K562 (cell line): Measurements from ENCODE around the gene SCAMP1. TPM values are rescaled to one million over a fixed set of nuclear protein-coding genes. Genes with fewer than 3 reads are reported as not detected.

Experiments used
- CBFB ChIP-seq: sonication (generic); formaldehyde crosslinking; IDR thresholded peaks from 2 replicates; pipeline ENCODE4 v1.4.0; 2020; ENCODE audit warnings: mild to moderate bottlenecking, missing genetic modification reagents
- CBX8 ChIP-seq: fragments of 200-600 bp; sonication (generic); IDR thresholded peaks from 2 replicates; pipeline ENCODE4 v1.6.1; 2012; ENCODE audit warnings: borderline replicate concordance, mixed run types, low read depth, mild to moderate bottlenecking, moderate library complexity, mixed read lengths, low read length, control low read depth, inconsistent platforms; ENCODE audit not compliant: poor library complexity, severe bottlenecking; ENCODE audit errors: extremely low read depth
- CCAR2 ChIP-seq: fragments of 200-400 bp; formaldehyde crosslinking; IDR thresholded peaks from 2 replicates; pipeline ENCODE4 v1.6.1; 2017; ENCODE audit warnings: mild to moderate bottlenecking, low read depth, low read length
- CHAMP1 ChIP-seq: fragments of 450-650 bp; IDR thresholded peaks from 2 replicates; pipeline ENCODE4 v1.6.1; 2016; ENCODE audit warnings: mild to moderate bottlenecking
- CUX1 ChIP-seq: fragments of 200-800 bp; sonication (Bioruptor generic); IDR thresholded peaks from 2 replicates; pipeline ENCODE4 v1.6.1; 2016; ENCODE audit warnings: missing genetic modification characterization, missing compliant biosample characterization
- HDGF ChIP-seq: fragments of 450-650 bp; IDR thresholded peaks from 2 replicates; pipeline ENCODE4 v1.6.1; 2016
- KLF16 ChIP-seq: IDR thresholded peaks from 2 replicates; pipeline ENCODE4 v1.6.1; 2016; ENCODE audit warnings: antibody characterized with exemption
- NFE2L1 ChIP-seq: fragments of 450-650 bp; IDR thresholded peaks from 2 replicates; pipeline ENCODE4 v1.6.1; 2016; ENCODE audit warnings: missing genetic modification characterization, low read depth, mild to moderate bottlenecking, missing compliant biosample characterization, moderate library complexity, borderline replicate concordance
- NUFIP1 ChIP-seq: fragments of 450-650 bp; IDR thresholded peaks from 2 replicates; pipeline ENCODE4 v1.6.1; 2018; ENCODE audit not compliant: partially characterized antibody
- PTTG1 ChIP-seq: fragments of 450-650 bp; IDR thresholded peaks from 2 replicates; pipeline ENCODE4 v1.6.1; 2016; ENCODE audit warnings: low read depth, mild to moderate bottlenecking, missing genetic modification characterization, missing compliant biosample characterization
- RAD21 ChIP-seq, 2 experiments: fragments of 250-450 bp in 1 of 2; fragments of 450-650 bp in 1 of 2; sonication (Bioruptor Pico) in 1 of 2; formaldehyde crosslinking in 1 of 2; IDR thresholded peaks in 1 of 2; conservative IDR thresholded peaks in 1 of 2; 2 replicates each; pipeline versions ENCODE4 v1.4.0 to v1.8.0; 2020 to 2022; ENCODE audit warnings: mild to moderate bottlenecking in 2 of 2, moderate library complexity in 1 of 2
- RNF2 ChIP-seq: sonication (generic); IDR thresholded peaks from 2 replicates; pipeline ENCODE4 v1.6.1; 2016
- STAT5A ChIP-seq: IDR thresholded peaks from 2 replicates; pipeline ENCODE4 v1.6.1; 2012; ENCODE audit warnings: low read length, inconsistent platforms, borderline replicate concordance
- TFAM ChIP-seq: fragments of 250-450 bp; sonication (Bioruptor Pico); conservative IDR thresholded peaks from 2 replicates; pipeline ENCODE4 v1.5.0; 2021; ENCODE audit warnings: mild to moderate bottlenecking, moderate library complexity
- TOE1 ChIP-seq, 2 experiments: fragments of 450-650 bp in 1 of 2; sonication (generic) in 1 of 2; formaldehyde crosslinking in 1 of 2; IDR thresholded peaks; 2 replicates each; pipeline versions ENCODE4 v1.7.1 to v1.8.0; 2016 to 2022; ENCODE audit warnings: borderline replicate concordance in 2 of 2, mild to moderate bottlenecking in 2 of 2, antibody characterized with exemption in 1 of 2, inconsistent platforms in 1 of 2, low read depth in 1 of 2, missing genetic modification reagents in 1 of 2, moderate library complexity in 1 of 2
- ZFPM2 ChIP-seq: fragments of 250-450 bp; sonication (Bioruptor Pico); IDR thresholded peaks from 2 replicates; pipeline ENCODE4 v1.5.1; 2022; ENCODE audit warnings: mild to moderate bottlenecking
- ZNF589 ChIP-seq: fragments of 200-800 bp; sonication (Bioruptor generic); IDR thresholded peaks from 2 replicates; pipeline ENCODE4 v1.6.1; 2016; ENCODE audit warnings: low read depth, missing genetic modification characterization, missing compliant biosample characterization
- polyA plus RNA-seq, 8 experiments: library from polyadenylated mRNA; depleted of rRNA in 4 of 8; stranded (reverse) in 5 of 8; unstranded in 3 of 8; fragments of >200 nt; fragmentation: Nextera tagmentation in 2 of 8; fragmentation: Illumina TruSeq in 1 of 8; extraction: Ambion mirVana in 2 of 8; extraction: Trizol in 1 of 8; gene quantifications; 2 replicates each; pipeline versions ENCODE4 v1.2.1 to v1.2.3, GENCODE V29; 2011 to 2014; ENCODE audit warnings: inconsistent platforms in 1 of 8, missing spikeins in 1 of 8
- total RNA-seq, 7 experiments: library from RNA; depleted of rRNA in 6 of 7; stranded (reverse); fragments of >200 nt in 6 of 7; fragmentation: Illumina TruSeq in 2 of 7; extraction: Trizol in 2 of 7; gene quantifications; 2 replicates each; pipeline versions ENCODE4 v1.2.1 to v1.2.3, GENCODE V29; 2011 to 2021; ENCODE audit warnings: low replicate concordance in 1 of 7
- TF ChIP-seq, protein P1 (sequence below): fragments of 450-650 bp; IDR thresholded peaks from 2 replicates; pipeline ENCODE4 v1.6.1; 2016; ENCODE audit warnings: missing biosample characterization, missing genetic modification characterization

The SCAMP1 gene
- total and polyA plus RNA-seq, 9 of the 15 experiments (the other 6 are each of a cell fraction or from before 2014, with no cell fraction given) = 5.4 to 23.9 (median 13.8) TPM

GRCh38 chr5:78527054-78527859, 166.8 kb downstream of the SCAMP1 start (continued):
- TF ChIP-seq STAT5A (0 out of 2 replicates have a peak, but pooled peaks have one; percentile 16), NUFIP1 (no peak), PTTG1 (tag) (no peak), HDGF (no peak), TFAM (CRISPR knock-in tag) (no peak), RAD21 (CRISPR knock-in tag; conservative IDR thresholded peaks at IDR 0.05 in 1 of 2, IDR thresholded peaks at IDR 0.05 in 1 of 2) (no peak), CBX8 (no peak), ZNF589 (no peak), CCAR2 (no peak), NFE2L1 (peak; percentile 42; the same call in 1 of the 2 replicates), ZFPM2 (no peak), KLF16 (no peak), CUX1 (CRISPR knock-in tag) (no peak), CBFB (CRISPR knock-in tag) (no peak), CHAMP1 (no peak), TOE1 (IDR thresholded peaks at IDR 0.05; ENCODE audit: borderline replicate concordance) (0 out of 2 replicates have a peak, but pooled peaks have one; percentile 17), TOE1 (CRISPR knock-in tag; IDR thresholded peaks at IDR 0.05; ENCODE audit: borderline replicate concordance, low read depth) (no peak), RNF2 (no peak)
- TF ChIP-seq, protein P1, sequence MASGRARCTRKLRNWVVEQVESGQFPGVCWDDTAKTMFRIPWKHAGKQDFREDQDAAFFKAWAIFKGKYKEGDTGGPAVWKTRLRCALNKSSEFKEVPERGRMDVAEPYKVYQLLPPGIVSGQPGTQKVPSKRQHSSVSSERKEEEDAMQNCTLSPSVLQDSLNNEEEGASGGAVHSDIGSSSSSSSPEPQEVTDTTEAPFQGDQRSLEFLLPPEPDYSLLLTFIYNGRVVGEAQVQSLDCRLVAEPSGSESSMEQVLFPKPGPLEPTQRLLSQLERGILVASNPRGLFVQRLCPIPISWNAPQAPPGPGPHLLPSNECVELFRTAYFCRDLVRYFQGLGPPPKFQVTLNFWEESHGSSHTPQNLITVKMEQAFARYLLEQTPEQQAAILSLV (tag) = no peak
